Mesendoderm (in vitro differentiated cells): ENCODE results near the gene MTFR2.

Experiments
- DNase-seq: peaks from one replicate; pipeline ENCODE4 v3.0.0; 2013
- H2AK5ac ChIP-seq: 2 replicates; pipeline ENCODE4 v1.6.1; 2013; ENCODE audit warnings: low read length, inconsistent platforms
- H2BK120ac ChIP-seq: 2 replicates; pipeline ENCODE4 v1.6.1; 2013; ENCODE audit warnings: low read depth, mild to moderate bottlenecking, low read length, moderate library complexity, mixed read lengths
- H2BK15ac ChIP-seq: replicated peaks from 2 replicates; pipeline ENCODE4 v1.6.1; 2013; ENCODE audit warnings: low read depth, mild to moderate bottlenecking, moderate library complexity
- H2BK5ac ChIP-seq: 2 replicates; pipeline ENCODE4 v1.6.1; 2013; ENCODE audit warnings: low read length, inconsistent platforms
- H3K18ac ChIP-seq: 2 replicates; pipeline ENCODE4 v1.6.1; 2013; ENCODE audit warnings: mild to moderate bottlenecking, low read length, mixed read lengths
- H3K23ac ChIP-seq: one replicate; pipeline ENCODE4 v1.6.1; 2013; ENCODE audit warnings: low read length
- H3K27ac ChIP-seq: 2 replicates; pipeline ENCODE4 v1.5.1; 2013; ENCODE audit warnings: low read depth, mild to moderate bottlenecking, inconsistent platforms, low read length, moderate library complexity
- H3K27me3 ChIP-seq: 2 replicates; pipeline ENCODE4 v1.6.1; 2013; ENCODE audit warnings: low read length, control low read depth, mild to moderate bottlenecking, inconsistent platforms; ENCODE audit not compliant: insufficient read depth, poor library complexity
- H3K36me3 ChIP-seq: 2 replicates; pipeline ENCODE4 v1.6.1; 2013; ENCODE audit warnings: low read length, inconsistent platforms; ENCODE audit not compliant: control insufficient read depth, insufficient read depth
- H3K4ac ChIP-seq: one replicate; pipeline ENCODE4 v1.6.1; 2013; ENCODE audit warnings: low read depth, mild to moderate bottlenecking, low read length, moderate library complexity
- H3K4me1 ChIP-seq: 2 replicates; pipeline ENCODE4 v1.6.1; 2013; ENCODE audit warnings: low read depth, low read length, inconsistent platforms; ENCODE audit not compliant: control insufficient read depth
- H3K4me2 ChIP-seq: 2 replicates; pipeline ENCODE4 v1.6.1; 2013; ENCODE audit warnings: low read length
- H3K4me3 ChIP-seq: 2 replicates; pipeline ENCODE4 v1.5.1; 2013; ENCODE audit warnings: mild to moderate bottlenecking, low read length
- H3K56ac ChIP-seq: one replicate; pipeline ENCODE4 v1.6.1; 2013; ENCODE audit warnings: low read length
- H3K79me1 ChIP-seq: 2 replicates; pipeline ENCODE4 v1.6.1; 2013; ENCODE audit warnings: low read length, inconsistent platforms
- H3K79me2 ChIP-seq: 2 replicates; pipeline ENCODE4 v1.6.1; 2013; ENCODE audit warnings: mild to moderate bottlenecking, low read length; ENCODE audit not compliant: control insufficient read depth, insufficient read depth
- H3K9ac ChIP-seq: 2 replicates; pipeline ENCODE4 v1.6.1; 2013; ENCODE audit warnings: low read length, inconsistent platforms
- H4K5ac ChIP-seq: one replicate; pipeline ENCODE4 v1.6.1; 2013; ENCODE audit warnings: low read length
- H4K8ac ChIP-seq: one replicate; pipeline ENCODE4 v1.6.1; 2013; ENCODE audit warnings: low read depth, mild to moderate bottlenecking, control low read depth, low read length, moderate library complexity
- WGBS: extraction: QIAGEN DNeasy Blood & Tissue Kit; methylation state at CpG from one replicate; pipeline ENCODE4 v1.1.7; 2013; ENCODE audit warnings: low lambda C conversion rate, missing lambda C conversion rate; ENCODE audit not compliant: insufficient coverage; ENCODE audit errors: extremely low coverage; 5-methylcytosine and 5-hydroxymethylcytosine counted together

Gene MTFR2

DNA sequence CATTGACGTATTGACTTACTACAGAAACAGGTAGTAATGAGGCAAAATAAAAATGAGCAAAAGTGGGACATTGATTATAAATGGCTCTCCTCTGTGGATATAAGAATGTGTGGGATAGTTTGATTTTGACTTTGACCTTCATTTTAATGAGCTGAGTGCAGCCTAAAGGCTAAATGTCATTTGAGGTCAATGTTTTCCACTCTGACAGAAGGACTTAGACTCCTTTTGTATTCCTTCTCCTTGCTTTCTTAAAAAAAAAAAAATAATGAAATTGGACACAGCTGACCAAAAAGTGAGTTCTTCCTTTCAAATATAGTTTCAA lies 68.6 kb downstream of the MTFR2 start:
- no peak for DNase-seq
- H2BK120ac ChIP-seq, result no peak overlapping the region
- H3K4me2 ChIP-seq, result no peak overlapping the region
- H4K5ac ChIP-seq, result no peak overlapping the region
- no peak overlapping the region for H4K8ac ChIP-seq
- no peak overlapping the region for H2BK5ac ChIP-seq
- no peak overlapping the region for H3K56ac ChIP-seq
- no peak overlapping the region for H2AK5ac ChIP-seq
- H3K18ac ChIP-seq, result no peak overlapping the region
- H3K4me1 ChIP-seq, result no peaks in the 10 kb centered on the region
- H3K4ac ChIP-seq, result no peak overlapping the region
- H3K9ac ChIP-seq, result no peak overlapping the region
- H3K79me2 ChIP-seq, result no peaks in the 10 kb centered on the region
- no peak overlapping the region for H2BK15ac ChIP-seq
- no peak overlapping the region for H3K23ac ChIP-seq
- no peaks in the 10 kb centered on the region for H3K27me3 ChIP-seq
- H3K36me3 ChIP-seq, result no peaks in the 10 kb centered on the region
- H3K4me3 ChIP-seq, result no peak overlapping the region
- H3K79me1 ChIP-seq, result no peaks in the 10 kb centered on the region
- no peak overlapping the region for H3K27ac ChIP-seq
- no CpG with 5 or more reads among the region's 1 CpG for WGBS
